Colonic mucosa (tissue), 4 donors: ENCODE results near the gene SCN5A. TPM values are rescaled to one million over a fixed set of nuclear protein-coding genes. Genes with fewer than 3 reads are reported as not detected.

Source experiments
- DNase-seq: peaks from one replicate; pipeline ENCODE4 v3.0.0-alpha.2; 2020
- H3K27ac ChIP-seq: fragments of 200-600 bp; one replicate; pipeline ENCODE4 v1.8.0; 2021
- H3K27me3 ChIP-seq: fragments of 200-600 bp; one replicate; pipeline ENCODE4 v1.8.0; 2021
- H3K36me3 ChIP-seq: fragments of 200-600 bp; one replicate; pipeline ENCODE4 v1.8.0; 2021
- H3K4me1 ChIP-seq: fragments of 200-600 bp; one replicate; pipeline ENCODE4 v1.8.0; 2021; ENCODE audit warnings: mild to moderate bottlenecking
- H3K4me3 ChIP-seq: fragments of 200-600 bp; one replicate; pipeline ENCODE4 v1.8.0; 2021
- H3K9ac ChIP-seq, 2 donors: one replicate each; pipeline ENCODE4 v1.7.0; 2013; ENCODE audit warnings: control low read depth in 2 of 2, low read depth in 2 of 2, low read length in 2 of 2
- H3K9me3 ChIP-seq: fragments of 200-600 bp; one replicate; pipeline ENCODE4 v1.8.0; 2021
- CTCF ChIP-seq: fragments of 200-600 bp; IDR thresholded peaks from one replicate; pipeline ENCODE4 v1.8.0; 2022; ENCODE audit warnings: antibody characterized with exemption, mild to moderate bottlenecking
- intact Hi-C: fragments of 100-400 bp; cut with DNase I; formaldehyde crosslinking; loops from one replicate; pipeline ENCODE4 v1.14.1; 2022
- total RNA-seq, 2 donors: library from RNA; stranded (reverse); fragmentation: NEBNext Ultra II Directional in 1 of 2; extraction: Animal tissue kit (Norgen Biotek cat#: 25700) in 1 of 2; gene quantifications; one replicate each; pipeline ENCODE4 v1.2.1, GENCODE V29; 2021
- donor health status: healthy.
- donor health status: DM: no; HTN: no; CAD: no.
- donor health status: DM: no; HTN: no; CAD: no.

SCN5A gene
- total RNA-seq, 2 donors from 2014 or later: 0.32 to 0.45 TPM

GRCh38 chr3:38614091-38614490, 35.4 kb downstream of the SCN5A start:
- Histone ChIP-seq H3K9me3 (no peaks in the 10 kb centered on the region), H3K36me3 (no peaks in the 10 kb centered on the region), H3K27me3 (no peaks in the 10 kb centered on the region), H3K27ac (no peak overlapping the region), H3K4me1 (no peaks in the 10 kb centered on the region), H3K9ac (no peak overlapping the region), H3K4me3 (no peak overlapping the region)
- TF ChIP-seq CTCF: no peak
- no peak for DNase-seq
- intact Hi-C loops: no loop called here

GRCh38 chr3:38613426-38613825, 36.1 kb downstream of the SCN5A start:
- no peak for TF ChIP-seq CTCF

GRCh38 chr3:38611866-38612265, 37.6 kb downstream of the SCN5A start:
- Histone ChIP-seq H3K27me3 (no peaks in the 10 kb centered on the region), H3K9ac (no peak overlapping the region), H3K36me3 (no peaks in the 10 kb centered on the region), H3K4me1 (no peaks in the 10 kb centered on the region), H3K27ac (no peak overlapping the region), H3K4me3 (no peak overlapping the region), H3K9me3 (no peaks in the 10 kb centered on the region)
- DNase-seq: no peak
- TF ChIP-seq CTCF: no peak
- intact Hi-C loops: no loop called here

More at GRCh38 chr3:38613426-38613825, 36.1 kb downstream of the SCN5A start:
- Histone ChIP-seq H3K9me3 (no peaks in the 10 kb centered on the region), H3K27me3 (no peaks in the 10 kb centered on the region), H3K27ac (no peak overlapping the region), H3K4me3 (no peak overlapping the region), H3K9ac (no peak overlapping the region), H3K4me1 (no peaks in the 10 kb centered on the region), H3K36me3 (no peaks in the 10 kb centered on the region)
- intact Hi-C loops: no loop called here
- DNase-seq: no peak

- no peak for TF ChIP-seq CTCF
- H3K27me3 ChIP-seq: no peaks in the 10 kb centered on the region
- H3K27ac ChIP-seq: no peak overlapping the region
- no peak overlapping the region for H3K4me3 ChIP-seq
- no peaks in the 10 kb centered on the region for H3K9me3 ChIP-seq
- H3K4me1 ChIP-seq: no peaks in the 10 kb centered on the region
- H3K36me3 ChIP-seq: no peaks in the 10 kb centered on the region
- DNase-seq: no peak
- intact Hi-C loops: no loop called here
- H3K9ac ChIP-seq: no peak overlapping the region
Measured at GRCh38 chr3:38610934-38611333, 38.6 kb downstream of the SCN5A start.

DNA sequence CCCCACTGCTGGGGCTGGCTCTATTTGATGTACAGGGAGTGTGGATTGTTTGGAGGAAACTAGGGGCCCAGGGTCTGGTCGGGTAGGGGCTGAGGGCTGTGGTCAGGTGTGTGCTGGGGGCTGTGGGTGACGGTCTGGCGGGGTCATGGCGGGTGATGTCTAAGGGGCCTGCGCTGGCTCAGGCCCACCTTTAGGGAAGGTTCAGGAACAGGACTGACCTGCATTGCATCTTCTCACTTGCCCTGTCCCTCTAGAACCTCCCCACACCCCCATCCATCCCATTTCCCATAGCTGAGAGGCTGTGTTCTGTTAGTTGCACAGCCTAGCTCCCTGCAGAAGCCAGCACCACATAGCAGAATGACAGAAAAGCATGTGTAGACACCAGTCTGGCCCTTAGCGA, 39.1 kb downstream of the SCN5A start:
- Histone ChIP-seq H3K9ac (no peak overlapping the region), H3K27me3 (no peaks in the 10 kb centered on the region), H3K9me3 (no peaks in the 10 kb centered on the region), H3K36me3 (no peaks in the 10 kb centered on the region), H3K4me1 (no peaks in the 10 kb centered on the region), H3K27ac (no peak overlapping the region), H3K4me3 (no peak overlapping the region)
- no peak for TF ChIP-seq CTCF
- intact Hi-C loops: no loop called here
- no peak for DNase-seq
